HG03460 (cell line): ENCODE measurements around the gene ZSCAN5B.
"Not testable (repeated sequence)": the region's sequence is repeated elsewhere in the genome, so short reads cannot be mapped to it uniquely, and the experiment has no call there.

Experiments
- ATAC-seq: cut with Tn5 transposase; IDR thresholded peaks from one replicate; pipeline ENCODE4 v1.9.1; 2021; ENCODE audit not compliant: unreplicated experiment

ZSCAN5B gene

GRCh38 chr19:56176881-56177280, 20.7 kb downstream of the ZSCAN5B start:
- no peak for ATAC-seq

- not testable (repeated sequence) for ATAC-seq
Measured at GRCh38 chr19:56176310-56176709, 21.3 kb downstream of the ZSCAN5B start.

- ATAC-seq, result not testable (repeated sequence)
Measured at GRCh38 chr19:56175861-56176307, 21.7 kb downstream of the ZSCAN5B start, which contains the start of gene GALP. Gene GALP (plus strand): TSS chr19:56176008. CDS start chr19:56177109, 1,101 bp downstream.

GRCh38 chr19:56174550-56174949, 23.0 kb downstream of the ZSCAN5B start:
- no peak for ATAC-seq

- no peak for ATAC-seq
Measured at GRCh38 chr19:56174086-56174485, 23.5 kb downstream of the ZSCAN5B start.

- ATAC-seq, result no peak
Measured at GRCh38 chr19:56170261-56170660, 27.3 kb downstream of the ZSCAN5B start.

DNA sequence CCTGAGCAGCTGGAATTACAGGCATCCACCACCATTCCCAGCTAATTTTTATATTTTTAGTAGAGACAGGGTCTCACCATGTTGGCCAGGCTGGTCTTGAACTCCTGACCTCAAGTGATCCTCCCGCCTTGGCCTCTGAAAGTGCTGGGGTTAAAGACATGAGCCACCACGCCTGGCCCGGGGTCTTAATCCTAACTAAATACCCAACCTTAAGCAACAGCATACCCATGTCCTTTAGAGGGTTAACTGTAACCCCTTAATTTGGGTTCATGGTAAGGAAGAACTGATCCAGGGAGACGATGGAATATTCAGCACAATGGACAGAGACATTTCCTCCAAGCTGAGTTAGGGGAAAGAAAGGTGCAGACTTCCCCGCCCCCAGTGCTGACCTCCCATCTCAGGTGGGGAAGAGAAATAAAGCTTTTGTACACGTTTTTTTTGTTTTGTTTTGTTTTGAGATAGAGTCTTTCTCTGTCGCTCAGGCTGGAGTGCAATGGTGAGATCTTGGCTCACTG, 30.5 kb downstream of the ZSCAN5B start:
- no peak for ATAC-seq

GRCh38 chr19:56163097-56163496, 34.5 kb downstream of the ZSCAN5B start:
- ATAC-seq, result no peak

DNA sequence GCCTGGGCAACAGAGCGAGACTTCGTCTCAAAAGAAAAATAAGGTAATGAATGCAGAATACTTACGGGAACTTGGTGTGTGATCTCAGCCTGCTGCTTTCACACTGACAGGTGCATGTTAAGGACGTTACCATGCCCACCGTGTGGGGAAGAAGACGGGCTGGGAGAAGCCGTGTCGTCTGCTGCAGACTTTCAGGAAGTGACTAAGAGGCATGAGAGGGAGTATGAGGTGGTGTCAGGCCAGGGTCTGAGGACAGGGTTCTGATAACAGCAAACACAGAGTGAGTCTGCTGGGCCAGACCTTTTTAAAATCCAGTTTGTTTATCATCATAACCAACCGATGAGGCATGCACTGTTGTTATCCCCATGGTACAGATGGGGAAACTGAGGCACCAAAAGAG, 35.3 kb downstream of the ZSCAN5B start:
- ATAC-seq, result no peak

DNA sequence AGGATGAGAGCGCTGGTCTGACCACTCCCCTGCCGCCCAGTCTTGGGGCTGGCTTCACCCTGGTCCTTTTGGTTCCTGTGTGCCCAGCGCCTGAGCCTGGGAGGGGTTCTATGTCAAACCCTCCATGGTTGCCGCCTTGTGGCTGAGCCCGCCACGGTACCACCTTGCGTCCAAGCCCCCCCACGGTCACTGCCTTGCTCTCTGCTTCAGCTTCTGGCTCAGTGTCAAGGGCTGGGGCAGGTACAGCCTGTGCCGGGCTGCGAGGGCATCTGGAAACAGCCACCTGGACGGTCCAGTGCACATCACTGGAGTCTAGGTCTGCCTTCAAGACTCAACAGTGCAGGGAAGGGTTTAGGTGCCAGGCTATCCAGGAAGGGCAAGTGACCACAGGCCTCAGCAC, 36.0 kb downstream of the ZSCAN5B start:
- no peak for ATAC-seq

- no peak for ATAC-seq
Measured at GRCh38 chr19:56159622-56160271, 37.8 kb downstream of the ZSCAN5B start.

GRCh38 chr19:56159009-56159559, 38.5 kb downstream of the ZSCAN5B start:
- no peak for ATAC-seq

- ATAC-seq, result no peak
Measured at GRCh38 chr19:56158170-56158757, 39.3 kb downstream of the ZSCAN5B start.

DNA sequence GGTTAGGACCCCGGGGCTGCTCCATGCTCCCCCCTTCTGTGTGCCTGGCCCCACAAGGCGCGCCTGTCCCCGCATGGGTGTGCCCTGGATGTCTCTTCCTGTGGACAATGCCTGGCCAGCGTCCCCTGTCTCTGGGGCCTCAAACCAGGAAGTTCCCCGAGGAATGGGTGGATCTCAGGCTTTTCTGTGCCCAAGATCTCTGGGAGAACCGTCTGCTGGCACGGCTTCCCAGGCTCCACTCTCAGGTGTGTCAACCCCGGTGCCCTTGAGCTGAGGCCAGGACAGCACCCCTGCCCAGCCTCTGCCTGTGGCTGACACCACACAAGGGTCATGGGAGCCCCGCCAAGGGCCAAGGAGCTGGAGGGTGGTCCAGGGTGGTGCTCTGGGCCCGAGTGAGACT, 40.8 kb downstream of the ZSCAN5B start:
- ATAC-seq, result no peak

DNA sequence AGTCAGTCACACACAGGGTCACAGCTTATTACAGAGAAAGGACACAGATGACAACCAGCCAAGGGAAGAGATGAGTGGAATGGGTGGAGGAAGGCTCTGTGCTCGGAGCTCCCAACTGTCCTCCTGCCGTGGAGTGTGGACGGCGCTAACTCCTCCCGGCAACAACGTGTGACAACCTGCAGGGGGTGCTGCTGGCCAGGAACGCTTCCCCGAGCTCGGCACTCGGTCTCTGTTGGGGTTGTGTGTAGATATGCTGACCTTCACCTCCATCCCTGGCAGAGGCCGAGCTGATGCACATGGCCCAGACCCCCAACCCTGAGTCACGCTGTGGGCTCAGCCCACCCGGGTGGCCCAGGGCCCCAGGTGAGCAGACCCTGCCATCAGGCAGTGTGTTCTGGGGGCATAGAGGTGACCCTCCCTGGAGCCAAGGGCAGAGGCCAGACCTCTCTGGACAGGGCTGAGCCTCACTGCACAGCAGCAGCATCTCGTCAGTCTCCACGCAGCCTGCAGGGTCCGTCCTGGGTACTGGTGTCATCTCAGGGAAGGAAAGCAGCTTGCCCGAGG, 42.4 kb downstream of the ZSCAN5B start:
- ATAC-seq, result no peak

- no peak for ATAC-seq
Measured at GRCh38 chr19:56153507-56153906, 44.1 kb downstream of the ZSCAN5B start.

GRCh38 chr19:56152644-56153043, 44.9 kb downstream of the ZSCAN5B start:
- ATAC-seq, result no peak

DNA sequence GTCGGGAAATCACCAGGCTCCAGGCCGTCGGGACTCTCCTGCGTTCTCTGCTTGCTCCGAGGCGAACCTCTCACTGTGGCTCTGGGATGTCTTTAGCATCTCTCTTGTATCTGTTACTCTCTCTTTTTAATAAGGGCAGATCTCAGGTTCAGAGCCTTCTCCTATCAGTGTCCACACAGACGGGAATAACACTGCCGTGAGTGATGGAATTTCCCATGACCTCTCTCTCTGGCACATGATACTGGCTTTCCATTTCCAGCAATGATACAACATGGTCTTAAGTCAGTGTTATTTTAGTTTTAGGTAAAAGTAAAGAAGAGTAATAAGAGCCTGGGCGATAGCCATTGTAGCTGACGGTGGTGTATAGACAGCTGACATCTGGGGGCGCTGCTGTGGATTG, 47.2 kb downstream of the ZSCAN5B start:
- ATAC-seq, result no peak

- no peak for ATAC-seq
Measured at GRCh38 chr19:56149656-56150038, 47.9 kb downstream of the ZSCAN5B start.

GRCh38 chr19:56148955-56149655, 48.5 kb downstream of the ZSCAN5B start:
- not testable (repeated sequence) for ATAC-seq

GRCh38 chr19:56148096-56148495, 49.5 kb downstream of the ZSCAN5B start:
- no peak for ATAC-seq
